Stomach (tissue), 4 donors: ENCODE results near the gene ISCA2.

Experiments used
- CTCF ChIP-seq, 7 experiments: fragments of 450-650 bp in 4 of 7; fragments of 200-600 bp in 3 of 7; sonication (generic) in 3 of 7; IDR thresholded peaks; one replicate each; pipeline ENCODE4 v1.5.1; 2016 to 2019; ENCODE audit warnings: antibody characterized with exemption in 7 of 7, control low read depth in 2 of 7, mild to moderate bottlenecking in 1 of 7
- POLR2A ChIP-seq, 4 donors: fragments of 450-650 bp; IDR thresholded peaks; one replicate each; pipeline ENCODE4 v1.6.1; 2016; ENCODE audit warnings: antibody characterized with exemption in 4 of 4, control low read depth in 2 of 4, mild to moderate bottlenecking in 1 of 4, moderate library complexity in 1 of 4

- TF ChIP-seq POLR2A (IDR thresholded peaks at IDR 0.05): no peak
- peak in 5 of 7 experiments; percentile 32 to 54 (median 34) for TF ChIP-seq CTCF (IDR thresholded peaks at IDR 0.05)
These were observed 14.4 kb upstream of the ISCA2 start for GRCh38 chr14:74478996-74479635.
